Lung microvascular endothelial cell (primary cell): ENCODE results near the gene MAP3K4. TPM values are rescaled to one million over a fixed set of nuclear protein-coding genes. Genes with fewer than 3 reads are reported as not detected.

Experiments used
- DNase-seq, 2 donors: peaks; one replicate each; pipeline versions ENCODE4 v3.0.0 to v3.0.0-alpha.2; 2010; ENCODE audit warnings: low read depth in 2 of 2
- total RNA-seq: library from RNA; depleted of rRNA; stranded (reverse); fragments of >200 nt; gene quantifications from 2 replicates; pipeline ENCODE4 v1.2.1, GENCODE V29; 2014

The MAP3K4 gene, protein sequence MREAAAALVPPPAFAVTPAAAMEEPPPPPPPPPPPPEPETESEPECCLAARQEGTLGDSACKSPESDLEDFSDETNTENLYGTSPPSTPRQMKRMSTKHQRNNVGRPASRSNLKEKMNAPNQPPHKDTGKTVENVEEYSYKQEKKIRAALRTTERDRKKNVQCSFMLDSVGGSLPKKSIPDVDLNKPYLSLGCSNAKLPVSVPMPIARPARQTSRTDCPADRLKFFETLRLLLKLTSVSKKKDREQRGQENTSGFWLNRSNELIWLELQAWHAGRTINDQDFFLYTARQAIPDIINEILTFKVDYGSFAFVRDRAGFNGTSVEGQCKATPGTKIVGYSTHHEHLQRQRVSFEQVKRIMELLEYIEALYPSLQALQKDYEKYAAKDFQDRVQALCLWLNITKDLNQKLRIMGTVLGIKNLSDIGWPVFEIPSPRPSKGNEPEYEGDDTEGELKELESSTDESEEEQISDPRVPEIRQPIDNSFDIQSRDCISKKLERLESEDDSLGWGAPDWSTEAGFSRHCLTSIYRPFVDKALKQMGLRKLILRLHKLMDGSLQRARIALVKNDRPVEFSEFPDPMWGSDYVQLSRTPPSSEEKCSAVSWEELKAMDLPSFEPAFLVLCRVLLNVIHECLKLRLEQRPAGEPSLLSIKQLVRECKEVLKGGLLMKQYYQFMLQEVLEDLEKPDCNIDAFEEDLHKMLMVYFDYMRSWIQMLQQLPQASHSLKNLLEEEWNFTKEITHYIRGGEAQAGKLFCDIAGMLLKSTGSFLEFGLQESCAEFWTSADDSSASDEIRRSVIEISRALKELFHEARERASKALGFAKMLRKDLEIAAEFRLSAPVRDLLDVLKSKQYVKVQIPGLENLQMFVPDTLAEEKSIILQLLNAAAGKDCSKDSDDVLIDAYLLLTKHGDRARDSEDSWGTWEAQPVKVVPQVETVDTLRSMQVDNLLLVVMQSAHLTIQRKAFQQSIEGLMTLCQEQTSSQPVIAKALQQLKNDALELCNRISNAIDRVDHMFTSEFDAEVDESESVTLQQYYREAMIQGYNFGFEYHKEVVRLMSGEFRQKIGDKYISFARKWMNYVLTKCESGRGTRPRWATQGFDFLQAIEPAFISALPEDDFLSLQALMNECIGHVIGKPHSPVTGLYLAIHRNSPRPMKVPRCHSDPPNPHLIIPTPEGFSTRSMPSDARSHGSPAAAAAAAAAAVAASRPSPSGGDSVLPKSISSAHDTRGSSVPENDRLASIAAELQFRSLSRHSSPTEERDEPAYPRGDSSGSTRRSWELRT (N-terminal part only)
- 11.8 and 16.3 TPM in 2 replicates for total RNA-seq

DNA sequence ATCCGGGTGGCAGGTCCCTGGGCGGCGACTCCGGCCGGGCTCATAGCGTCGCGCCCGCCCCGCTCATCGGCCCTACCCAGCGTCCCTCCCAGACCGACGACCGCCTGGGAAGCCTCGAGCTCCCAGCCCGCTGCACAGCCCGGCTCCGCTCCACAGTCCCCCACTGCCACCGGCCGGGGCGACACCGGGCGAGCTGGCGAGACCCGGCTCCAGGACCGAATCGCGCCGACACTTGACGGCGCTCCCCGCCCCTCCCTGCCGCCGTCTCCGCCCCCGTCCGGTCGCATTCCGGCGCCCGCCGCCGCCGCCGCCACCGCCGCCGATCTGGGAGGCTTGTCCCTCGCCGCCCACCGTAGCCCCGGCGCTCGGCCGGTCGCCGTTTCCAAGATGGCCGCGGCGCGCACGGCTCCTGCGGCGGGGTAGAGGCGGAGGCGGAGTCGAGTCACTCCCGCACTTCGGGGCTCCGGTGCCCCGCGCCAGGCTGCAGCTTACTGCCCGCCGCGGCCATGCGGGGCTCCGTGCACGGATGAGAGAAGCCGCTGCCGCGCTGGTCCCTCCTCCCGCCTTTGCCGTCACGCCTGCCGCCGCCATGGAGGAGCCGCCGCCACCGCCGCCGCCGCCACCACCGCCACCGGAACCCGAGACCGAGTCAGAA lies at the start of gene MAP3K4:
TSS of gene MAP3K4 (plus strand) at position 364 of the 655 bp plus-strand sequence. CDS start at position 527, 163 bp downstream.
- DNase-seq: peak; percentile 89 to 90

DNA sequence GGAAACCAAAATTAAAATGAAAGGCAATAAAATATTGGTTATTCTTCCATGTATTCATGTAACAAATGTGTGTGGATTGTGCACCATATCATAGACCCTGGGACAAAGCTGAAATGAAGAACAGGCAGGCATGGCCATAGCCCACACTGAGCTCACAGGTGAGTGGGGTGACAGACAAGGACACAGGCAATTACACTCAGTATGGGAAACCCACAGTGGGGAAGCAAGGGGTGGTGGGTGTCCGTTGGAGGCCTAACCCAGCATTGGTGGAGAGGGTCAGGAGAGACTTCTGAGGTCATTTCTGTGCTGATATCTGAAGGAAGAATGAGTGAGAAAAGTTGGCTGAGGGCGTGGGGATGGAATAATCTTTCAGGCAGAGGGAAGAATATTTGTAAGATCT lies 47.6 kb upstream of the MAP3K4 start:
- DNase-seq: no peak

- no peak for DNase-seq
Observed at GRCh38 chr6:160945516-160946177, 45.9 kb upstream of the MAP3K4 start.

- no peak for DNase-seq
Observed at GRCh38 chr6:160949531-160949930, 42.0 kb upstream of the MAP3K4 start.

GRCh38 chr6:160950507-160950906 lies 41.1 kb upstream of the MAP3K4 start:
- peak; percentile 23 to 80 for DNase-seq

DNA sequence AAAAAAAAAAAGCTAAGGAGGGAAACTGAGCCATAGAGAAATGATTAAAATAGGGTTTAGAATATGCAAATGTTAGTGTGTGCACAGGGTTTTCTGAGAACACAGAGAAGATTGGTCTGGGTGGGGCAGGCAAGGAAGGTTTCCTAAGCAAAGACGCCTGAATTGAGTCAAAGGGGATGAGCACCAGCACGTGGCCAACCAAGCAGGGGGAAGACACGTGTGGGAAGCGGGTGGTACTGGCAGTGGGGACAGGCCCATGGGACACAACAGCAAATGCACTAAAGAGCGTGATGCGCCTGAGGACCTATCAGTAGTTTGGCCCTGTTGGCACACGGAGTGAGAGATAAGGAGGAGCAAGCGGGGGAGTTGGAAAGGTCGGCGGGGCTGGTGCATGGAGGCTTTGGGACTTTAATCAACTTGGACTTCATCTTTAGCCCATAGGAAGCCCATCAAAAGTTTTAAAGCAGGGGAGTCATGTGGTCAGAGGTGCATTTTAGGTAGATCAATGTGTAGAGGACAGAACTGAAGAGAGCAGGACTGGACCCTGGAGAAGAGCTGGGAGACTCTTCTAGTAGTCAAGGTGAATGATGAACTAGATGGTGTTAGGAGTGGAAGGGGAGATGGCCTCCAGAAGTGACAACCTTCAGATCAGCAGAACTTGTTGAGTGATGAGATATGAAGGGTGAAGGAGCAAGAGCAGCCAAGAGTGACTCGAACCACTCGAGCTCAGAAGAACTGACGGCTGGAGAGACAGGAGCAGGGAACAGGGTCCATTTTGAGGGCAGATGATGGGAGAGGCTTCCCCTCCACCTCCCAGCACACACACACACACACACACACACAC lies 40.2 kb upstream of the MAP3K4 start:
- DNase-seq: no peak

DNA sequence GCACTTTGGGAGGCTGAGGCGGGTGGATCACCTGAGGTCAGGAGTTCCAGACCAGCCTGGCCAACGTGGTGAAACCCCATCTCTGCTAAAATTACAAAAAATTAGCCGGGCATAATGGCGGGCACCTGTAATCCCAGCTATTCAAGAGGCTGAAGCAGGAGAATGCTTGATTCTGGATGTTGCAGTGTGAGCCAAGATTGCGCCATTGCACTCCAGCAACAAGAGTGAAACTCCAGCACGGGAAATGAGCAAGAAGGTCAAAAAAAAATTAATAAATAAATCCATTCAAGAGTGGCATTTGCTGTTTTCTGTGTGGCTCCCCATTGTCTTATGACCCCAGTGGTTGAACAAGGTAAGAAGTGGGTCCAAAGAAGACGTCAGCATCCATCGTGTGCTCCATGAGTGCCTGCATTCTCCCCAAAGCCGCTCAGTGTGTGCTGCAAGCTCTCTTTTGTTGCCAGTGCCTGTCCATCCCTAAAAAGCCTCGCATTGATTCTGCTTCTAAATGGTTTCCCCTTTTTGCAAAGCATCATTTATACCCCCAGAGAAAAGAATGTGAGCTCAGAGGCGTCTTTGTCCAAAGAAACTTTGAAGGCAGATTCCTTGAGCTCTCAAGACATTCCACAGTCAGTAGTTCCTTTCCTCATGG lies 38.8 kb upstream of the MAP3K4 start:
- DNase-seq: no peak

GRCh38 chr6:160955508-160956295 lies 35.9 kb upstream of the MAP3K4 start:
- DNase-seq: no peak

- no peak for DNase-seq
Observed at GRCh38 chr6:160956300-160957035, 35.1 kb upstream of the MAP3K4 start.

DNA sequence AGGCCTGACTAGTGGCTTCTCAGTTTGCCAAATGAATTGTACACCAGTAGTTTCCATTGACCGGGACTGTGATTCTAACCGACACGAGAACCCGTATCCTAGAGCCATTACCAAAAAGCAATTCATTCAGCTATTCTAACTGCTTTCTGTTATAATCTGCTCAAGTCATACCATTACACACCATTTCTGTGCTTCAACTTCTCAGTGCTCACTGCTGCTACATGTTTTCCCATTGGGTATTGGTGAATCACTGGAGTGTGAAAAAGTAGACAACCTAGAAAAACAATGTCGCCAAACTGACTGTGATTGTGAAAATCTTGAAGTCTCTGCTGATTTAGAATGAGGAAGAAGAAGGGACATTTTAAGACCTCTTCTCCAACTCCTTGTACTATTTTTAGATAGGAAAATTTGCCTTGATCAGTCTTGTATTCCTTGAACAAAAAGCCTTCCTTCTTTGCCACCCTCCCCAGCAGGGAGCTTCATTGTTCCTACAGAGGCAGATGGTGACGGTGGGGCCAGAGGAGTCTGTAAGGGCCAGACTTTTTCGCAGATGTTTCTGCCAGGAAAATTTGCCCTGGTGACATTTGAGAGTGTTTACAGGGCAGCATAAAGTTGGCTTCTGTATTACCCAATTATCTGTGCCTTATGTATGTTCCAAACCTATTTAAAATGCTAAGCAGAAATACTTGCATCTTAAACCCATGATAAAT lies 31.7 kb upstream of the MAP3K4 start:
- no peak for DNase-seq

GRCh38 chr6:160960839-160961238 lies 30.7 kb upstream of the MAP3K4 start:
- no peak for DNase-seq

- DNase-seq: no peak
Observed at GRCh38 chr6:160962835-160963623, 28.5 kb upstream of the MAP3K4 start.

- no peak for DNase-seq
Observed at GRCh38 chr6:160963651-160964050, 27.9 kb upstream of the MAP3K4 start.

DNA sequence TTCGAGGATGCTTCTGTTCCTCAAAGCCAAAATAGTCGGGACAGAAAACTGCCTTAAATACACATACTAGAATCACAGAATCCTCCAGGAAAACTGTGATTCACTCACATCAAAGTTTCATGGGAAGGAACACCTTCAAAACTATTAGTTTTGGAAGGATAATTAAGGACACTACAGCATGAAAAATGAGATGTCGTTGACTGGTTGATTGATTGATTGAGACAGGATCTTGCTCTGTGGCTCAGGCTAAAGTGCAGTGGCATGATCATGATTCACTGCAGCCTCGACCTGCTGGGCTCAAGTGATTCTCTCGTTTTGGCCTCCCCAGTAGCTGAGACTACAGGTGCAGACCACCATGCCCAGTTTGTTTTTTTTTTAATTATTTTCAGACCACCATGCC lies 25.7 kb upstream of the MAP3K4 start:
- no peak for DNase-seq

- DNase-seq: no peak
Observed at GRCh38 chr6:160966493-160967229, 24.9 kb upstream of the MAP3K4 start.
